H9 (cell line): ENCODE data around the gene VWA3A. TPM values are rescaled to one million over a fixed set of nuclear protein-coding genes. Genes with fewer than 3 reads are reported as not detected.

Experiments
- DNase-seq: peaks from one replicate; pipeline ENCODE4 v3.0.0-alpha.2; 2017
- H2AFZ ChIP-seq: one replicate; pipeline ENCODE4 v1.6.1; 2013; ENCODE audit warnings: mild to moderate bottlenecking, low read length, control low read depth, moderate library complexity
- H2AK5ac ChIP-seq: 2 replicates; pipeline ENCODE4 v1.6.1; 2013; ENCODE audit warnings: low read length, control low read depth, mixed read lengths; ENCODE audit not compliant: insufficient read length
- H2BK120ac ChIP-seq: one replicate; pipeline ENCODE4 v1.6.1; 2013; ENCODE audit warnings: low read depth, mild to moderate bottlenecking, low read length, control low read depth, inconsistent platforms; ENCODE audit not compliant: poor library complexity, severe bottlenecking
- H2BK12ac ChIP-seq: 2 replicates; pipeline ENCODE4 v1.6.1; 2013; ENCODE audit warnings: low read length, control low read depth, mixed read lengths, low read depth; ENCODE audit not compliant: insufficient read length
- H2BK15ac ChIP-seq: 2 replicates; pipeline ENCODE4 v1.6.1; 2013; ENCODE audit warnings: low read depth, low read length, control low read depth
- H2BK20ac ChIP-seq: one replicate; pipeline ENCODE4 v1.6.1; 2013; ENCODE audit warnings: low read depth, mild to moderate bottlenecking, low read length, control low read depth, inconsistent platforms; ENCODE audit not compliant: poor library complexity, severe bottlenecking
- H2BK5ac ChIP-seq: 2 replicates; pipeline ENCODE4 v1.6.1; 2013; ENCODE audit warnings: low read length, control low read depth, mixed read lengths; ENCODE audit not compliant: insufficient read length
- H3K14ac ChIP-seq: 2 replicates; pipeline ENCODE4 v1.6.1; 2013; ENCODE audit warnings: low read length, control low read depth; ENCODE audit not compliant: insufficient read depth
- H3K18ac ChIP-seq: 2 replicates; pipeline ENCODE4 v1.6.1; 2013; ENCODE audit warnings: low read depth, mild to moderate bottlenecking, mixed read lengths, low read length, control low read depth; ENCODE audit not compliant: insufficient read length
- H3K23ac ChIP-seq: 2 replicates; pipeline ENCODE4 v1.6.1; 2013; ENCODE audit warnings: low read length, control low read depth, mixed read lengths, low read depth; ENCODE audit not compliant: insufficient read length
- H3K23me2 ChIP-seq: 2 replicates; pipeline ENCODE4 v1.6.1; 2013; ENCODE audit warnings: low read depth, mild to moderate bottlenecking, mixed read lengths, low read length, control low read depth; ENCODE audit not compliant: insufficient read length, poor library complexity, severe bottlenecking
- H3K27ac ChIP-seq: 2 replicates; pipeline ENCODE4 v1.5.1; 2013; ENCODE audit warnings: low read length, control low read depth, mixed read lengths, low read depth; ENCODE audit not compliant: insufficient read length
- H3K27me3 ChIP-seq: 2 replicates; pipeline ENCODE4 v1.6.1; 2013; ENCODE audit warnings: low read length, control low read depth, inconsistent platforms; ENCODE audit not compliant: insufficient read depth
- H3K4ac ChIP-seq: 2 replicates; pipeline ENCODE4 v1.6.1; 2013; ENCODE audit warnings: low read depth, mild to moderate bottlenecking, control low read depth, inconsistent platforms, low read length, moderate library complexity
- H3K4me1 ChIP-seq: 2 replicates; pipeline ENCODE4 v1.6.1; 2013; ENCODE audit warnings: low read length, control low read depth, inconsistent platforms; ENCODE audit not compliant: insufficient read depth
- H3K4me2 ChIP-seq: 2 replicates; pipeline ENCODE4 v1.6.1; 2013; ENCODE audit warnings: low read length, control low read depth, mixed read lengths; ENCODE audit not compliant: insufficient read length, insufficient read depth
- H3K56ac ChIP-seq: 2 replicates; pipeline ENCODE4 v1.6.1; 2013; ENCODE audit warnings: low read depth, mild to moderate bottlenecking, mixed read lengths, low read length, control low read depth; ENCODE audit not compliant: insufficient read length
- H3K79me1 ChIP-seq: 2 replicates; pipeline ENCODE4 v1.6.1; 2013; ENCODE audit warnings: low read depth, mild to moderate bottlenecking, moderate library complexity, low read length, control low read depth, inconsistent platforms; ENCODE audit not compliant: insufficient read depth, poor library complexity, severe bottlenecking
- H3K79me2 ChIP-seq: 2 replicates; pipeline ENCODE4 v1.6.1; 2013; ENCODE audit warnings: low read length, control low read depth, inconsistent platforms; ENCODE audit not compliant: insufficient read depth
- H3K9ac ChIP-seq: 2 replicates; pipeline ENCODE4 v1.6.1; 2013; ENCODE audit warnings: low read length, control low read depth, mixed read lengths; ENCODE audit not compliant: insufficient read length; ENCODE audit errors: extremely low read depth
- H3K9me3 ChIP-seq: one replicate; pipeline ENCODE4 v1.6.1; 2013; ENCODE audit warnings: low read depth, low read length, inconsistent platforms; ENCODE audit not compliant: control insufficient read depth
- H3T11ph ChIP-seq: one replicate; pipeline ENCODE4 v1.6.1; 2013; ENCODE audit warnings: mild to moderate bottlenecking, low read length, control low read depth, inconsistent platforms
- H4K20me1 ChIP-seq: one replicate; pipeline ENCODE4 v1.6.1; 2013; ENCODE audit not compliant: control insufficient read depth, insufficient read length, insufficient read depth
- H4K5ac ChIP-seq: 2 replicates; pipeline ENCODE4 v1.6.1; 2013; ENCODE audit warnings: low read depth, mild to moderate bottlenecking, mixed read lengths, low read length, control low read depth; ENCODE audit not compliant: insufficient read length
- H4K8ac ChIP-seq: replicated peaks from 2 replicates; pipeline ENCODE4 v1.6.1; 2013; ENCODE audit warnings: low read length, control low read depth, mixed read lengths, low read depth; ENCODE audit not compliant: insufficient read length
- H4K91ac ChIP-seq: 2 replicates; pipeline ENCODE4 v1.6.1; 2013; ENCODE audit warnings: low read depth, mild to moderate bottlenecking, moderate library complexity, mixed read lengths, low read length, control low read depth; ENCODE audit not compliant: insufficient read length
- H3K27ac Mint-ChIP-seq, 3 experiments: 2 replicates in 2 of 3; 3 replicates in 1 of 3; pipeline ENCODE4 v1.8.0; 2020 to 2021; ENCODE audit warnings: mixed read lengths in 3 of 3, mild to moderate bottlenecking in 1 of 3, moderate library complexity in 1 of 3
- H3K27me3 Mint-ChIP-seq: 2 replicates; pipeline ENCODE4 v1.8.0; 2021; ENCODE audit warnings: low read depth, mild to moderate bottlenecking, moderate library complexity, mixed read lengths
- H3K36me3 Mint-ChIP-seq, 3 experiments: 2 replicates in 2 of 3; 3 replicates in 1 of 3; pipeline ENCODE4 v1.8.0; 2020 to 2021; ENCODE audit warnings: low read depth in 3 of 3, mixed read lengths in 3 of 3; ENCODE audit not compliant: insufficient read depth in 1 of 3
- H3K4me1 Mint-ChIP-seq, 2 experiments: 2 replicates each; pipeline ENCODE4 v1.8.0; 2020; ENCODE audit warnings: mixed read lengths in 2 of 2
- H3K4me3 Mint-ChIP-seq, 2 experiments: 2 replicates in 1 of 2; 3 replicates in 1 of 2; pipeline ENCODE4 v1.8.0; 2020 to 2021; ENCODE audit warnings: mild to moderate bottlenecking in 2 of 2, mixed read lengths in 2 of 2, moderate library complexity in 1 of 2
- H3K9me3 Mint-ChIP-seq, 2 experiments: 2 replicates in 1 of 2; 3 replicates in 1 of 2; pipeline ENCODE4 v1.8.0; 2020; ENCODE audit warnings: mild to moderate bottlenecking in 2 of 2, mixed read lengths in 2 of 2, moderate library complexity in 1 of 2
- CTCF ChIP-seq: fragments of 200-600 bp; sonication (generic); conservative IDR thresholded peaks from 3 replicates; pipeline ENCODE4 v1.8.0; 2021; ENCODE audit warnings: antibody characterized with exemption, mild to moderate bottlenecking
- WGBS: extraction: QIAGEN DNeasy Blood & Tissue Kit; methylation state at CpG from one replicate; pipeline ENCODE4 v1.1.7; 2013; ENCODE audit warnings: missing lambda C conversion rate, low lambda C conversion rate, mixed read lengths; ENCODE audit not compliant: insufficient read length; ENCODE audit errors: extremely low coverage; 5-methylcytosine and 5-hydroxymethylcytosine counted together
- total RNA-seq: library from RNA; stranded (reverse); gene quantifications from 2 replicates; pipeline ENCODE4 v1.2.1, GENCODE V29; 2021

VWA3A gene
- total RNA-seq, 1 experiment from 2014 or later: not detected

- 0 out of 4 replicates have a peak, but pooled peaks cover 0 to 2% of the 10 kb centered on the region in 2 experiments for H3K4me1 Mint-ChIP-seq
Measured at GRCh38 chr16:22075043-22075757, 17.1 kb upstream of the VWA3A start.

More at GRCh38 chr16:22075043-22075757, 17.1 kb upstream of the VWA3A start:
- H3K4me3 Mint-ChIP-seq: no peak overlapping the region
- no peaks in the 10 kb centered on the region for H3K79me1 ChIP-seq
- H3K56ac ChIP-seq: no peak overlapping the region
- no peak overlapping the region for H3T11ph ChIP-seq
- no peak overlapping the region for H2BK20ac ChIP-seq
- H3K27ac ChIP-seq: no peak overlapping the region
- no peaks in the 10 kb centered on the region for H3K79me2 ChIP-seq
- no peak overlapping the region for H3K4me2 ChIP-seq
- H4K91ac ChIP-seq: no peak overlapping the region
- no peak overlapping the region for H2BK120ac ChIP-seq
- H3K36me3 Mint-ChIP-seq: no peaks in the 10 kb centered on the region; a peak in 1 of 7 replicates
- no peaks in the 10 kb centered on the region for H3K27me3 Mint-ChIP-seq
- H4K8ac ChIP-seq: no peak overlapping the region
- no peaks in the 10 kb centered on the region for H3K23me2 ChIP-seq
- H2AFZ ChIP-seq: no peak overlapping the region
- WGBS: no CpG with 5 or more reads among the region's 11 CpGs
- no peaks in the 10 kb centered on the region for H3K9me3 ChIP-seq
- no peak overlapping the region for H2BK12ac ChIP-seq
- no peaks in the 10 kb centered on the region for H3K4me1 ChIP-seq
- H3K27ac Mint-ChIP-seq: no peak overlapping the region
- H2AK5ac ChIP-seq: no peak overlapping the region
- H3K9ac ChIP-seq: no peak overlapping the region
- H3K23ac ChIP-seq: no peak overlapping the region
- H4K20me1 ChIP-seq: no peaks in the 10 kb centered on the region
- no peaks in the 10 kb centered on the region for H3K27me3 ChIP-seq
- no peak overlapping the region for H3K4ac ChIP-seq
- no peaks in the 10 kb centered on the region for H3K9me3 Mint-ChIP-seq
- no peak overlapping the region for H4K5ac ChIP-seq
- H3K18ac ChIP-seq: no peak overlapping the region
- DNase-seq: no peak
- no peak overlapping the region for H2BK5ac ChIP-seq
- no peak for TF ChIP-seq CTCF
- H3K14ac ChIP-seq: no peak overlapping the region
- H2BK15ac ChIP-seq: no peak overlapping the region
